GM10847 (cell line): ENCODE measurements around the gene TMC7.

Experiments used
- POLR2A ChIP-seq: IDR thresholded peaks from 2 replicates; pipeline ENCODE4 v1.6.1; 2011; ENCODE audit not compliant: insufficient read length; ENCODE audit errors: extremely low read depth

TMC7 gene

GRCh38 chr16:18983565-18984434 lies at the start of gene TMC7:
Gene TMC7 (plus strand): TSS chr16:18983934. CDS start chr16:18984064, 130 bp downstream.
- no peak for TF ChIP-seq POLR2A

GRCh38 chr16:18936727-18937340 lies 46.9 kb upstream of the TMC7 start:
- no peak for TF ChIP-seq POLR2A

- TF ChIP-seq POLR2A: no peak
These were observed 46.3 kb upstream of the TMC7 start for GRCh38 chr16:18937390-18937789.

DNA sequence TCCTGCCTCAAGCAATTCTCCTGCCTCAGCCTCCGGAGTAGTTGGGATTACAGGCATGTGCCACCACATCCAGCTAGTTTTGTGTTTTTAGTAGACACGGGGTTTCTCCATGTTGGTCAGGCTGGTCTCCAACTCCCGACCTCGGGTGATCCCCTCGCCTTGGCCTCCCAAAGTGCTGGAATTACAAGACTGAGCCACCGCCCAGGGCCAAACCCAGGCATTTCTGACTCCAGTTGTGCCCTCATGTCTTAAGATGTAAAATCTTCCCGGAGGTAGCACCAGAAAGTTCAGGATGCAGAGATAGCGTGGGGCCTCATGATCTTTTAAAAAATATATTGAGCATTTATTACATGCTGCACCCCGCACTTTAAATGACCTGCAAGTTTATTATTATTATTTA lies 44.7 kb upstream of the TMC7 start:
- TF ChIP-seq POLR2A: no peak

GRCh38 chr16:18941471-18941870 lies 42.3 kb upstream of the TMC7 start:
- no peak for TF ChIP-seq POLR2A

DNA sequence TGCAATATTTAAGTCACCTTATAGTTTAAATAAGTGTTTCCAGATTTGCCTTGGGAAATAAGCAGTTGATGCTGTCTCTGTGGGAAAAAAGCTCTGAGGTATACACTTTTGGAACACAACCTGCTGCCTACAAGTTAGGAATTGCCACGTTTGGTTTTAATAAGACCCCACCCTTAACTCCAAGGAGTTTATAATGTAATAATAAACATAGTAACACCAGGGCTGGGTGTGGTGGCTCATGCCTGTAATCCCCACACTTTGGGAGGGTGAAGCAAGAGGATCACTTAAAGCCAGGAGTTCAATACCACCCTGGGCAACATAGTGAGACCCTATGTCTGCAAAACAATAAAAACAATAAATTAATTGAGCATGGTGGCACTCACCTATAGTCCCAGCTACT lies 41.7 kb upstream of the TMC7 start:
- TF ChIP-seq POLR2A: no peak

GRCh38 chr16:18943414-18943813 lies 40.3 kb upstream of the TMC7 start:
- TF ChIP-seq POLR2A: no peak

GRCh38 chr16:18945233-18945632 lies 38.5 kb upstream of the TMC7 start:
- TF ChIP-seq POLR2A: no peak

- no peak for TF ChIP-seq POLR2A
These were observed 35.2 kb upstream of the TMC7 start for GRCh38 chr16:18948372-18949020.

DNA sequence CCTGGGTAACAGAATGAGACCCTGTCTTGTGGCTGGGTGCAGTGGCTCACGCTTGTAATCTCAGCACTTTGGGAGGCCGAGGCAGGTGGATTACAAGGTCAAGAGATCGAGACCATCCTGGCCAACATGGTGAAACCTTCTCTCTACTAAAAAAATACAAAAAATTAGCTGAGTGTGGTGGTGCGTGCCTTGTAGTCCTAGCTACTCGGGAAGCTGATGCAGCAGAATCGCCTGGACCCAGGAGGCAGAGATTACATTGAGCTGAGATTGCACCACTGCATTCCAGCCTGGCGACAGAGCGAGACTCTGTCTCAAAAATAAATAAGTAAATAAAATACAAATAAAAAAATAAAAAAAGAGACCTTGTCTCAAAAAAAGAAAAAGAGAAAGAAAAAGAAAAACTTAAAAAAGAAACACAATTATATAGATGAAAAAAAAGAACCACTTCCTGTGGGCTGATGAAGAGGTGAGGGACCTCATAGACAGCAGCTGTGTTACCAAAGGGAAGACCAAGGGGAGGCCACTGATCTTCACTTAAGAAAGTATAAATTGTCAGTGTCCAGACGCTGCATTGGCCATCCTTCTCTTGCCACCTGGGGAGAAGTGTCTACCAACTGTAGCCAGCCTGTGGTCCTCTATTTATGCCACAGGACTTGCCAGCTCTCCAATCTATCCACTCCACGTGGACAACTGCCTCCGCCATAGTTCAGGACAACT lies 33.1 kb upstream of the TMC7 start:
- no peak for TF ChIP-seq POLR2A

DNA sequence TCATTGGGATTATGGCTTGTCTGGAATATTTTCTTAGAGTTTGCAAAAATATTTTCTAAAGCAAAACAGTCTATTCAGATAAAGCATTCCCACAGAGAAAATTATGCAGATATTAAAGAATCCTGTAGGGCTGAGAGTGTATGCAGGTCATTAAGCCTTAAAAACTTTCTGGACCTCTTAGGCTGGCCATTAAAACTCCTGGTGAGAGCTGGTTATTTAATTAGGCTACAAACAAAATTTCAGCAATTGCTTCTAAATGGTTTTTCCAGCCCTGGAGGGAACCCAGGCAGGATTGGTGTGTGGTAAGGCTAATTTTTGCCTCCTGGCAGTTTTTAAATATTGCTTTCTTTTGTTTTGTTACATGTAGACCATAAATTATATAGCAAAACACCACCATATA lies 30.2 kb upstream of the TMC7 start:
- no peak for TF ChIP-seq POLR2A

DNA sequence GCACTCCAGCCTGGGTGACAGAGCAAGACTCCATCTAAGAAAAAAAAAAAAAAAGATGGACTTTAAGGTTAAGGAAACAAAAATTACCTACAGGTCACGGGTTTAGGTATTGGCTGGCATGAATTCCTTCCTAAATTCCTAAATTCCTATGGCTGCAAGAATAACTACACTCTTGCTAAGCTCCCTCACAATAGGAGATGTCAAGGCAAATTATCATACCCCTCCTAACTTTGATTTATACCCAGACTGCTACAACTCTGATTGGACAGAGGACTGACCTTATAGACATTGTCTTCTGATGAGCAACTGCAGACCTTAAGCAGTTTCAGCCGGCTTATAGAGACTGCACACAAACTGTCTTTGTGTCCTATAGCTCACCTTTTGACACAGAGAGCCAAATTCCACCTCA lies 25.1 kb upstream of the TMC7 start:
- no peak for TF ChIP-seq POLR2A

DNA sequence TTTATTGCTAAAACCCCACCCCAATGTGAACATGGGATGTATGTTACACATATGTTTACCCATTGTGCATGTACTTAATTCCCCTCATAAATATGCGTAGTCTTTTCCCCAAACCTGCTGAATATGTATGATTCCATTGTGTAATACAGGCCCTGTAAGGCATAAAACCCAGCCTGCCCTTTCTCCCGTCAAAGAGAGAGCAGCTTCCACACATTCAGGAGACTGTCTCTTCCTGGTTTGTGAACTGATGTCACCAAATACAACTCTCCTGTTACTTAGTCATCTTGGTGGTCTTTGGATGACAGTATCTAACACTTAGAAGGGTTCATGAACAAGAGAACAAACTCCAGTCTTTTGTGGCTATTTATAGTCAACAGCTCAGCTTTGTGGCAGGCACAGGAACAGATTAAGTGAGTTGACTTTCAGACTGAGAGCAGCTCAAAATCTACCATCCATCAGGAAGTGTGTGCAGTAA lies 24.7 kb upstream of the TMC7 start:
- no peak for TF ChIP-seq POLR2A

- TF ChIP-seq POLR2A: no peak
These were observed 18.2 kb upstream of the TMC7 start for GRCh38 chr16:18965555-18965954.

DNA sequence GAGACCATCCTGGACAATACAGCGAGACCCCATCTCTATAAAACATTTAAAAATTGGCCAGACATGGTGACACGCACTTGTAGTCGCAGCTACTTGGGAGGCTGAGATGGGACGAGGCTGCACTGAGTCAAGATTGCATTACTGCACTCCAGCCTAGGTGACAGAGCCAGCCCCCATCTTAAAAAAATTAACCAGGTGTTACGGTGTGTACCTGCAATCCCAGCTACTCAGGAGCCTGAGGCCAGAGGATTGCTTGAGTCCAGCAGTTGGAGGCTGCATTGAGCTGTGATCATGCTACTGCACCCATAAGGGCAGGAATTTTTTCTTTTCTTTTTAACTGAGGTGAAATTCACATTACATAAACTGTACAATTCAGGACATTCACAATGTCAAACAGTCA lies 16.9 kb upstream of the TMC7 start:
- TF ChIP-seq POLR2A: no peak
